ENCODE measurements around the gene FN3KRP. TPM values are rescaled to one million over a fixed set of nuclear protein-coding genes. Genes with fewer than 3 reads are reported as not detected.

FN3KRP gene
- polyA plus RNA-seq, 6 donors from 2014 or later = 20.0 to 27.7 (median 25.8) TPM

DNA sequence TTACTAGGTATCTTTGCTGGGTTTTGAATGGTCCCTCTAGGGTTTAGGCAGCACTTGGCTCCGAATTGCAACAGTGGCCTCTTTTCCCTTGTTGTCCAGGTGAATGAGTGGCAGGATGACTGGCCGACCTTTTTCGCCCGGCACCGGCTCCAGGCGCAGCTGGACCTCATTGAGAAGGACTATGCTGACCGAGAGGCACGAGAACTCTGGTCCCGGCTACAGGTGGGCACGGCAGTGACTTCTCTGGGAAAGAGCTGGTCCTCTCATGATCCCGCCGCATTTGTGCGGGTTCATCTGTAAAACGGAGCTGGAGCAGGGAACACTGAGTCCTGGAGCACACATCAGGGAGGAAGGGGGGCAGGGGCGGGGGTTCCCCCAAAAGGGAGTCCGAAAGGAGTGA lies 32.2 kb downstream of the FN3KRP start:
- peaks cover 8 to 15% (median 10%) of the 10 kb centered on the region in 3 donors for H3K4me1 Mint-ChIP-seq
- peaks cover 0 to 18% (median 7%) of the 10 kb centered on the region in 7 donors for H3K9me3 Mint-ChIP-seq
- H3K36me3 Mint-ChIP-seq = no peaks in the 10 kb centered on the region
- H3K27me3 Mint-ChIP-seq = no peaks in the 10 kb centered on the region
- peak overlapping the region in 1 of 6 donors; percentile 78 for H3K27ac Mint-ChIP-seq
- no peak for DNase-seq
- no peak for ATAC-seq (ENCODE audit: low read depth in 2 of 2)
- H3K4me3 Mint-ChIP-seq = peak overlapping the region in 1 of 8 donors; percentile 75

DNA sequence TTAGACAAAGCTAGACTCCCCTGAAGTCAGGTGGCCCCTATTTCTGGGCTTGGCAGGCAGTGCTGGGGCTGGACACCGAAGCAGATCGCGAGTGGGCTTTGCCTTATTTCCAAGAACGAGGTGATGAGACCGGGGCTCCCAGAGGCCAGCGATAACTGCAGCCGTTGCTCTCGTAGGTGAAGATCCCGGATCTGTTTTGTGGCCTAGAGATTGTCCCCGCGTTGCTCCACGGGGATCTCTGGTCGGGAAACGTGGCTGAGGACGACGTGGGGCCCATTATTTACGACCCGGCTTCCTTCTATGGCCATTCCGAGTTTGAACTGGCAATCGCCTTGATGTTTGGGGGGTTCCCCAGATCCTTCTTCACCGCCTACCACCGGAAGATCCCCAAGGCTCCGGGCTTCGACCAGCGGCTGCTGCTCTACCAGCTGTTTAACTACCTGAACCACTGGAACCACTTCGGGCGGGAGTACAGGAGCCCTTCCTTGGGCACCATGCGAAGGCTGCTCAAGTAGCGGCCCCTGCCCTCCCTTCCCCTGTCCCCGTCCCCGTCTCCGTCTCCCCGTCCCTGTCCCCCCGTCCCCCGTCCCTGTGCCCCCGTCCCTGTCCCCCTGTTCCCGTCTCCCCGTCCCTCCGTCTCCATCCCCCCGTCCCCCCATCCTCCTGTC lies 33.9 kb downstream of the FN3KRP start:
- Mint-ChIP-seq H3K4me1 (peaks cover 16 to 28% (median 19%) of the 10 kb centered on the region in 3 donors), H3K27me3 (no peaks in the 10 kb centered on the region), H3K36me3 (no peaks in the 10 kb centered on the region), H3K9me3 (peaks cover 0 to 18% (median 7%) of the 10 kb centered on the region in 7 donors), H3K27ac (peak overlapping the region in 4 of 6 donors; percentile 26 to 88 (median 55)), H3K4me3 (peak overlapping the region; percentile 54 to 88 (median 74))
- DNase-seq = no peak
- no peak for ATAC-seq (ENCODE audit: low read depth in 2 of 2)

DNA sequence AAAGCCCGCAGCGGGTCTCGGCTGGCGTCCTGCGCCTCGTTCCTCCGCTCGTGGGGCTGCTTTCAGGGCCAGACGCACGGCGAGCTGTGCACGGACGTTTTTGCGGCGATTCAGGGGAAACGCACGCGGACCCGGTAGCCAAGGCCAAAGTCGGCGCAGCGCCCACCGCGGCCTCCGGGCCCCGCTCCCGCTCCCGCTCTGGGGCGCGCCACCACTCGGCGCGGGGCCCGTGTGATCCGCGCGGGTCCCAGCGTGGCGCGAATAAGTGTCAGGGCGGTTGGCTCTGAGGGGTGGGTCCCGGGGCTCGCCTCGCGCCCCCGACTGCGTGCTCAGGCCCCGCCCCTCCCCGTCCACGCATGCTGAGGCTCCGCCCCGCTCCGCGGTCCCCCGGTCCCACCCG lies 34.7 kb downstream of the FN3KRP start:
- Mint-ChIP-seq H3K27me3 (no peaks in the 10 kb centered on the region), H3K36me3 (no peaks in the 10 kb centered on the region), H3K9me3 (peaks cover 0 to 15% (median 4%) of the 10 kb centered on the region in 7 donors), H3K4me3 (peak overlapping the region in 4 of 8 donors; percentile 42 to 84 (median 74)), H3K4me1 (peaks cover 23 to 33% (median 24%) of the 10 kb centered on the region in 3 donors), H3K27ac (peak overlapping the region in 1 of 6 donors; percentile 85)
- peak; percentile 51 to 53 for ATAC-seq (ENCODE audit: low read depth in 2 of 2)
- DNase-seq = peak; percentile 77

DNA sequence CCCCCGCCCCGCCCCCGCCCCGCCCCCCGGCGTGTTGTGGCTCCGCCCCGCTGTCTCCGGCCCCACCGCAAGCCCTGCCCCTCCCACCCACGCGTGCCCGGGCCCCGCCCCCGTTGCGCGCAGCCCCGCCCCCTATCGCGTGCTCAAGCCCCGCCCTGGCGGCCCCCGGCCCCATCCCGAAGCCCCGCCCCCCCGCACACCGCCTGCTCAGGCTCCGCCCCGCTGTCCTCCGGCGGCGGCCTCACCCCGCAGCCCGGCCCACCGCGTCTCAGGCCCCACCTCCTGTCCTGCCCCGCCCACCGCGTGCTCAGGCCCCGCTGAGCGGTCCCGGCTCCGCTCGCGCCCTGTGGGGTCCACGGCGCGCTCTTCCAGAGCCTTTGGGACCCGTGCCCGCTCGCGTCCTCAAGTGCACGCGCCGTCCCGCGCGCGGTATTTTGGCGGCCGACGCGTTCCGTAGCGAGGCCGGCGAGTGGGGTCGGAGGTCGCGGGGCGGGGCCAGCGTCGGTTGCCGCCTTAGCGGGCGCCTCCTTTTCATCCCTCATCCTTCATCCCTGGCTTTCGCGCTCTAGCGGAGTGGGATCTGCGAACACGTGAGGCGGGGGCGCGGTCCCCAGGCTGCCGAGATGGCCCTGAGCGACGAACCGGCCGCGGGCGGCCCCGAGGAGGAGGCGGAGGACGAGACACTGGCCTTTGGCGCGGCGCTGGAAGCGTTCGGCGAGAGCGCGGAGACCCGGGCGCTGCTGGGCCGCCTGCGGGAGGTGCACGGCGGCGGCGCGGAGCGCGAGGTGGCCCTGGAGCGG lies 35.3 kb downstream of the FN3KRP start, which contains the start of gene TBCD:
Gene TBCD, plus strand, starts transcription at position 495 of the 800 bp plus-strand sequence. Its CDS starts 129 bp downstream, at position 624.
- no peaks in the 10 kb centered on the region for H3K27me3 Mint-ChIP-seq
- H3K9me3 Mint-ChIP-seq = peaks cover 0 to 11% (median 4%) of the 10 kb centered on the region in 7 donors
- peaks cover 23 to 33% (median 24%) of the 10 kb centered on the region in 3 donors for H3K4me1 Mint-ChIP-seq
- DNase-seq = peak; percentile 86
- peak within 1 kb of the TSS in 4 of 6 donors; percentile 56 to 85 (median 64) for H3K27ac Mint-ChIP-seq
- no peaks in the 10 kb centered on the region for H3K36me3 Mint-ChIP-seq
- H3K4me3 Mint-ChIP-seq = peak within 1 kb of the TSS; percentile 78 to 89 (median 85)
- peak; percentile 71 to 76 for ATAC-seq (ENCODE audit: low read depth in 2 of 2)

DNA sequence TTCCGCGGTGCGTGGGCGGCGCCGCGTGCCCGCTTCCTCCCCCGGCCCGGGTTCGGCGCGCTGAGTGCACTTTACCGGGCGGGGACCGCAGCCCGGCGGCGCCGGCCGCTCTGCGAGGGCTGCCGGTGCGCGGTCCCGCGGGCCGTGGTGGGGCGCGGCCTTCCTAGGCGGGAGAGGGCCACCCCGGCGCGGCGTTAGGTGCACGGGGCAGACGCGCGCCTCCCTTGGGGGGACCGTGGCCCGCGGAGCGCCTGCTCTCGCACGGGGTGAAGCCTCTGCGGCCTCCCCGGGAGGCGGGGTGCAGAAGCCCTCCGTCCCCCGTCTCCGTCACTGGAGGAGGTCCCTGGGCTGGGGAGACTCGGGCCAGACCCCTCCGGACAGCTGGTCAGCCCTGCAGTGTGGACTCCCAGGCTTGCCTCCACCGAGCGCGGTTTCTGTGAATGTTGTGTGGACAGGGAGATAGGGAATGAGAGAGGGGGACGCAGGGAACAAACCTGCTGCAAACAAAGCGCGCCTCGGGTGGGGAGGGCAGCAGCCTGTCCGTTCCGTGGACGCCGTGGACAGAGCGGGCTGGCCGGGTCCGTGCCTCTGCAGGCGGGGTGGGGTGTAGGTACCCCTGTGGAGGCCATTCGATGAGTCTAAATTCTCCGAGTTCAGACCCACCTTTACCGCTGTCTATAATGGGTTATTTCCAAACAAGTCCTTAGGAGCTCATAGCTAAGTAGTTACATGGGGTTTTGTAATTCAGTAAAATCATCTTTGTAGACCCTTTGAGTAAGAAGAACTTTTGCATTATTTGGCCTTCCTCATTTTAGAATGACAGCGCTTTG lies 36.1 kb downstream of the FN3KRP start:
- no peak for ATAC-seq (ENCODE audit: low read depth in 2 of 2)
- no peaks in the 10 kb centered on the region for H3K36me3 Mint-ChIP-seq
- peak overlapping the region; percentile 76 to 88 (median 85) for H3K4me3 Mint-ChIP-seq
- H3K27ac Mint-ChIP-seq = peak overlapping the region in 3 of 6 donors; percentile 56 to 77 (median 73)
- DNase-seq = no peak
- H3K4me1 Mint-ChIP-seq = peaks cover 23 to 33% (median 24%) of the 10 kb centered on the region in 3 donors
- no peaks in the 10 kb centered on the region for H3K27me3 Mint-ChIP-seq
- H3K9me3 Mint-ChIP-seq = peaks cover 0 to 4% (median 0%) of the 10 kb centered on the region in 7 donors

DNA sequence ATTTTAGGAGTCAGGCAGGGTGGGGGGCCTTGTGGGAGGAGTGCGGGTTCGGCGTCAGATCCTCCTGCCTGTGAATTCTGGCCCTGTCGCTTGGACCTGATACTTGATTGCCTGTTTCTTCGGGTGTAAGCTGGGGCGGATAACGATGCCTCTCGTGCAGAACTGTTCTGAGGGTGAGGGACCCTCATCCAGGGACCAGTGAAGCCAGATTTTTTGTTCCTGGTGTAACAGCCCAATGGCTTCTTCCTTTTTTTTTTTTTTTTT lies 36.6 kb downstream of the FN3KRP start:
- DNase-seq (no peak), ATAC-seq (ENCODE audit: low read depth in 2 of 2) (no peak)
- Mint-ChIP-seq H3K4me3 (peak overlapping the region; percentile 44 to 88 (median 85)), H3K27me3 (no peaks in the 10 kb centered on the region), H3K27ac (peak overlapping the region in 2 of 6 donors; percentile 74 to 79), H3K36me3 (no peaks in the 10 kb centered on the region), H3K9me3 (no peaks in the 10 kb centered on the region), H3K4me1 (peaks cover 23 to 33% (median 24%) of the 10 kb centered on the region in 3 donors)

DNA sequence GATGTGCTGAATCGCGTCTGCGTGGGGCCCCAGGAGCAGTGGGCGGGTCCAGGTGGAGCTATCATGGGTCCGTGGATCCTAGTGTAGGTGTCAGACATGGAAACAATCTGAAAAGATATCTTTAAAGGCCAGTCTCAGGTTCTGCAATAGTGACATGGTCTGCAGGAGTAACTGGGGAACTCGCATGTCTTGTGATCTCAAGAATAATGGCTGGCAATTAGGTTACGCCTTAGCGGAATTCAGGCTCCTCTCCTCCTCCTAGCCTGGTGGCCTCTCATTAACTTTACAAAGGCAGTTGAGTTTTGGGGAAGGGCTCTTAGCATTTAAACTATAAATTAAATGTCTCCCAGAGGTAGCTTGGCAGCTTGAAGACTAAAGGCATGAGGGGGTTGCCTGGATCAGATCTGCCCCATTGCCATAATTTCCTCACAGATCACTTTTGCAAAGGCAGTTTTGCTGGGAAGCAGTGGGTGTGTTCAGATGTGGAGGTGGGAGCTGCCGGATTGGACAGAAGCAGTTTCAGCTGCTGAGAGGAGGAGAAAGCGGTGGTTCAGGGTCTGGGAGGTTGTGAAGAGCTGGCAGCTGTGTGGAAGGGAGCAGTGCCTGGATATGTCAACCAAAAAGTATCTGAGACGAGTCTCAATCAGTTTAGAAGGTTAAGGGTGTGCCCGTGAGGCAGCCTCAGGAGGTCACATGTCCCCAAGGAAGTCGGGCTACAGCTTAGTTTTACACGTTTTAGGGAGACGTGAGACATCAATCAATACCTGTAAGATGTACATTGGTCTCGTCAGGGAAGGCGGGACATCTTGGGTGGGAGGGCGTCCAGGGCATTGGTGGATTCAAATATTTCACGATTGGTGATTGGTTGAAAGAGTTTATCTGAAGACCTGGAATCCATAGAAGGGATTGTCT lies 38.0 kb downstream of the FN3KRP start:
- no peak for ATAC-seq (ENCODE audit: low read depth in 2 of 2)
- Mint-ChIP-seq H3K36me3 (no peaks in the 10 kb centered on the region), H3K9me3 (no peaks in the 10 kb centered on the region), H3K4me3 (peak overlapping the region in 7 of 8 donors; percentile 8 to 84 (median 42)), H3K27me3 (no peaks in the 10 kb centered on the region), H3K4me1 (peaks cover 23 to 33% (median 24%) of the 10 kb centered on the region in 3 donors), H3K27ac (peak overlapping the region in 4 of 6 donors; percentile 47 to 82 (median 77))
- DNase-seq = no peak

DNA sequence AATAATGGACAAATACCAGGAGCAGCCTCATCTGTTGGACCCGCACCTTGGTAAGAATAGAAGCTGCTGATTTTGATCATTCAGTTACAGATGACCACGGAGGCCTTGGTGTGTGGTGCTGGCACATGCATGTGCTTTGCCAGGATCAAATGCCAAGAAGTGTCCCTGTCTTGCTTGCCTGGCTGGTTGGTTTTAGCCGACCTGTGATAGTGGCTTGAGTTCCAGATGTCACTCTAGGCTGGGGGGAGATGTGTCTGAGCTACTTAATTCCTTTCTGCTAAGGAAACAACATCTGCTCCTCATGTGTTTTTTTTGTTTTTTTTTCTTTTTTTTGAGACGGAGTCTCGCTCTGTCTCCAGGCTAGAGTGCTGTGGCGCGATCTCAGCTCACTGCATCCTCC lies 39.7 kb downstream of the FN3KRP start:
- Mint-ChIP-seq H3K4me1 (peaks cover 23 to 29% (median 27%) of the 10 kb centered on the region in 3 donors), H3K27me3 (no peaks in the 10 kb centered on the region), H3K9me3 (no peaks in the 10 kb centered on the region), H3K36me3 (peaks cover 0 to 6% of the 10 kb centered on the region in 2 donors), H3K27ac (no peak overlapping the region), H3K4me3 (peak overlapping the region in 1 of 8 donors; percentile 51)
- no peak for DNase-seq
- no peak for ATAC-seq (ENCODE audit: low read depth in 2 of 2)

DNA sequence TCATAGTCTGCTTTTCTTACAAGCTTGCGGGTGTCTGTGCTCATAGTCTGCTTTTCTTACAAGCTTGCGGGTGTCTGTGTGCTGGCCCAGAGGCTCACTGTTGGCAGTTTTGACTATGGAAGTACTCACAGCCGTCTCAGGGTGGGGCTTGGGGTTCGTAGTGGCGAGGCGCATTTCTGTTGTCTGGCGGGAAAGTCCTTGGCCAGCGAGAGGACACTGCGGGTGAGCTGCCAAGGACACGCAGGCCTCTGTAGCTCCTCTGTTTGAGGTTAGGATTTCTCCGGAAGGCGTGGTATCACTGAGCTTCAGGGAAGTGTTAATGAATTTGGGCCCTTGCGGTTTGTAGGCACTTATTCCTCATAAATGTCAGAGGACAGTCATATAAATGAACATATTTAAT lies 48.9 kb downstream of the FN3KRP start:
- peaks cover 18 to 25% (median 19%) of the 10 kb centered on the region in 3 donors for H3K4me1 Mint-ChIP-seq
- peaks cover 0 to 1% (median 0%) of the 10 kb centered on the region in 7 donors for H3K9me3 Mint-ChIP-seq
- no peak overlapping the region for H3K4me3 Mint-ChIP-seq
- H3K27me3 Mint-ChIP-seq = no peaks in the 10 kb centered on the region
- DNase-seq (no peak), ATAC-seq (ENCODE audit: low read depth in 2 of 2) (no peak)
- H3K36me3 Mint-ChIP-seq = peaks cover 20 to 28% of the 10 kb centered on the region in 2 donors
- peak overlapping the region in 1 of 6 donors; percentile 58 for H3K27ac Mint-ChIP-seq

DNA sequence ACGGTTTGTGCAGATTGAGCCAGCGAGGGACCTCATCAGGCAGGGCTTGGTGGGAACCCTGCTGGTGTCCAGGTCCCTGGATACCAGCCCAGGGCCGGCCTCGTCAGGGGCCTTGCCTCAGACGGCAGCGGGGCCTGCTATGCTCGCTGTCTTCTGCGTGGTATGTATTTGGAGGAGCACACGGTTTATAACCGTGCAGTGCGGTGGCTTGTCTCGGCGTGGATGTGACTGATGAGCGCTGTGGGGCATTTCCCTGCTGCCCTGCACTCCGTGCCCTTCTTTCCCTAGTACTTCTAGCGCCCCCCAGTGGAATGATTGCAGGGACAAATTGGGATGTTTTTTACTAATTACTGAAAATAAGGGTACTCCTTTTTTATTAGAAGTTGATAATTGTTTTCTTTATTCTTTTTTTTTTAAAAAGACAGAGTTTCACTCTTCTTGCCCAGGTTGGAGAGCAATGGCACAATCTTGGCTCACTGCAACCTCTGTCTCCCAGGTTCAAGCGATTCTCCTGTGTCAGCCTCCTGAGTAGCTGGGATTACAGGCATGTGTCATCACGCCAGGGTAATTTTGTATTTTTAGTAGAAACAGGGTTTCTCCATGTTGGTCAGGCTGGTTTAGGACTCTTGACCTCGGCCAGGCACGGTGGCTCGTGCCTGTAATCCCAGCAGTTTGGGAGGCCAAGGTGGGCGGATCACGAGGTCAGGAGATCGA lies 50.7 kb downstream of the FN3KRP start:
- Mint-ChIP-seq H3K36me3 (peaks cover 20 to 25% of the 10 kb centered on the region in 2 donors), H3K27ac (no peak overlapping the region), H3K27me3 (no peaks in the 10 kb centered on the region), H3K4me1 (peaks cover 12 to 20% (median 19%) of the 10 kb centered on the region in 3 donors), H3K9me3 (peaks cover 0 to 1% (median 0%) of the 10 kb centered on the region in 7 donors), H3K4me3 (peak overlapping the region in 2 of 8 donors; percentile 21 to 22)
- DNase-seq = peak; percentile 17
- ATAC-seq (ENCODE audit: low read depth in 2 of 2) = peak in 1 of 2 donors; percentile 20

DNA sequence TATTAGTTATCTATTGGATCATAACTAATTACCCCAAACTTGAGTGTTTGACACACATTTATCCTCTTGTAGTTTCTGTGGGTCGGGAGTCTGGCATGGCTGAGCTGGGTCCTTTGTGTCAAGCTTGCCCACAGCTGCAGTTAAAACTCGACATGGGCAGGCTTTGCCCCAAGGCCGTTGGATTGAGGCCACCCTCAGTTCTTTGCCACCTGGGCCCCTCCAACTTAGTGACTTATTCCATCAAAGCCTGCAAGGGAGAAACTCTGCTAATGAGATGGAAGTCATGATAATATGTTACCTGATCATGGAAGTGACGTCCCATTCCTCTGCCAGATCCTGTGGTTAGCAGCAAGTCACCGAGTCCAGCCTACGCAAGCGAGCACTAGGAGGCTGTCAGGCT lies 52.5 kb downstream of the FN3KRP start:
- ATAC-seq (ENCODE audit: low read depth in 2 of 2) = no peak
- Mint-ChIP-seq H3K4me1 (peaks cover 5 to 7% (median 6%) of the 10 kb centered on the region in 3 donors), H3K4me3 (no peak overlapping the region), H3K27ac (peak overlapping the region in 1 of 6 donors; percentile 22), H3K9me3 (no peaks in the 10 kb centered on the region), H3K36me3 (peaks cover 17 to 25% of the 10 kb centered on the region in 2 donors), H3K27me3 (no peaks in the 10 kb centered on the region)
- no peak for DNase-seq

DNA sequence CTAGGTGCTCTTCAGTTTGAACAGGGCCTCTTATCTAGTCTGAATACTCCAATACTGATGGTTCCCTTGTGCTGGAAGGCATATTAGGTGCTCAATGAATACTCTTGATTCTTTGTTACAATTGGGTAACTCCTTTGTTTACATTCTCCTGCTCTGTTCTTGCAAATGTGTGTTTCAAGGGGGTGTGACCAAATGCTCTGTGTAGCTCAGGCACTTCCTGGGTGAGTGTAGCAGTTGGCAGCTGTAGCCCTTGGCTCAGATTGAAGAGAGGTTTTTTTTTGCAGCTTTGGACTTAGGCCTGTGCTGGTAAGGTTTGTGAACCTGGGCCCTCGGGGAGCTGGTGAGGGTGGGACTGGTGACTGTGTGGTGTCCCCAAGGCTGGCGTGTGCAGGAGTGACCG lies 55.5 kb downstream of the FN3KRP start:
- Mint-ChIP-seq H3K27me3 (no peaks in the 10 kb centered on the region), H3K4me1 (peaks cover 14 to 22% (median 21%) of the 10 kb centered on the region in 3 donors), H3K4me3 (no peak overlapping the region), H3K27ac (no peak overlapping the region), H3K36me3 (peaks cover 14 to 15% of the 10 kb centered on the region in 2 donors), H3K9me3 (no peaks in the 10 kb centered on the region)
- DNase-seq (no peak), ATAC-seq (ENCODE audit: low read depth in 2 of 2) (no peak)
